ENCODE measurements around the gene DYNC2H1.

DYNC2H1 gene

GRCh38 chr11:103380031-103380430 lies 270.8 kb downstream of the DYNC2H1 start:
- H3K36me3 Mint-ChIP-seq = peaks cover 2% of the 10 kb centered on the region
- H3K9me3 Mint-ChIP-seq = peaks cover 10% of the 10 kb centered on the region
- H3K27ac Mint-ChIP-seq = no peak overlapping the region
- no peak overlapping the region for H3K4me3 Mint-ChIP-seq
- DNase-seq (ENCODE audit: low spot score in 2 of 2) (no peak), ATAC-seq (ENCODE audit: low read depth) (no peak)
- H3K27me3 Mint-ChIP-seq = no peaks in the 10 kb centered on the region
- H3K4me1 Mint-ChIP-seq = no peaks in the 10 kb centered on the region

GRCh38 chr11:103384652-103385051 lies 275.4 kb downstream of the DYNC2H1 start:
- Mint-ChIP-seq H3K27me3 (no peaks in the 10 kb centered on the region), H3K27ac (no peak overlapping the region), H3K4me1 (no peaks in the 10 kb centered on the region), H3K4me3 (no peak overlapping the region), H3K9me3 (peaks cover 4% of the 10 kb centered on the region), H3K36me3 (no peaks in the 10 kb centered on the region)
- DNase-seq (ENCODE audit: low spot score in 2 of 2) = no peak
- no peak for ATAC-seq (ENCODE audit: low read depth)

- H3K27me3 Mint-ChIP-seq = no peaks in the 10 kb centered on the region
- H3K4me1 Mint-ChIP-seq = no peaks in the 10 kb centered on the region
- no peak for ATAC-seq (ENCODE audit: low read depth)
- peaks cover 1% of the 10 kb centered on the region for H3K36me3 Mint-ChIP-seq
- no peak overlapping the region for H3K27ac Mint-ChIP-seq
- no peak overlapping the region for H3K4me3 Mint-ChIP-seq
- peaks cover 5% of the 10 kb centered on the region for H3K9me3 Mint-ChIP-seq
- DNase-seq (ENCODE audit: low spot score in 2 of 2) = no peak
Measured at GRCh38 chr11:103395612-103396011, 286.4 kb downstream of the DYNC2H1 start.

DNA sequence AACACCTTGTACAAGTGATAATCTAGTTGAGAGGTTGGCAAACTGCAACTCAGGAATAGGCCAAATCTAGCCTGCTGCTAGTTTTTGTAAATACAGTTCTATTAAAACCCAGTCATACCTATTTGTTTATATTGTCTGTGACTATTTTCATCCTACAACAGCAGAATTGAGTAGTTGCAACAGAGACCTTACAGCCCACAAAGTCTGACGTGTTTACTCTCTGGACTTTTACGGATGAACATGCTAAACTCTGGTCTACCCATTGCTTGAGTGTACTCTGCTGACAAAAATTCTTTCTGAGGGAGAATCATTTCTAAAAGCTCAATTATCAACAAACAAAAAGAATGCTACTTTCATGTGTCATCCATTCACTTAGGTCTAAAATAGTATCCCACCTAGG lies 287.0 kb downstream of the DYNC2H1 start:
- ATAC-seq (ENCODE audit: low read depth) (no peak), DNase-seq (ENCODE audit: low spot score in 2 of 2) (no peak)
- H3K4me1 Mint-ChIP-seq = no peaks in the 10 kb centered on the region
- no peak overlapping the region for H3K27ac Mint-ChIP-seq
- H3K4me3 Mint-ChIP-seq = no peak overlapping the region
- no peaks in the 10 kb centered on the region for H3K36me3 Mint-ChIP-seq
- H3K9me3 Mint-ChIP-seq = peaks cover 2% of the 10 kb centered on the region
- no peaks in the 10 kb centered on the region for H3K27me3 Mint-ChIP-seq

GRCh38 chr11:103397369-103397768 lies 288.1 kb downstream of the DYNC2H1 start:
- ATAC-seq (ENCODE audit: low read depth) = no peak
- Mint-ChIP-seq H3K27ac (no peak overlapping the region), H3K4me3 (no peak overlapping the region), H3K36me3 (no peaks in the 10 kb centered on the region), H3K27me3 (no peaks in the 10 kb centered on the region), H3K4me1 (no peaks in the 10 kb centered on the region), H3K9me3 (peaks cover 4% of the 10 kb centered on the region)
- no peak for DNase-seq (ENCODE audit: low spot score in 2 of 2)

DNA sequence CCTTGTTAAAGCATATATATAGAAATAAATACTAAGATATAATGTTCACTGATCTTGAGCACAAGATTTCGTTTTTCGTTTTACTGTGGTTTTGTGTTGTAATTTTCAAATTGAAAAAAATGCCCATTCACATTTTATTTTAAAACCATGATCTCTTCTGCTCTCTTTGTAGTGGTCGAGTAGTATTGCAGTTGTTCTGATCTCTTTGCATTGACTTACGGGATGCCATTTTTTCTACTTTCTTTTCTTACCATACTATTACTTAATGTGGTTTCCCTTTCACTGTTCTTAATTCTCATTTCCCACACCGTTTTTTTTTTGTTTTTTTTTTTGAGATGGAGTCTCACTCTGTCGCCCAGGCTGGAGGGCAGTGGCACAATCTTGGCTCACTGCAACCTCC lies 289.6 kb downstream of the DYNC2H1 start:
- DNase-seq (ENCODE audit: low spot score in 2 of 2) = no peak
- Mint-ChIP-seq H3K4me1 (no peaks in the 10 kb centered on the region), H3K4me3 (no peak overlapping the region), H3K27me3 (no peaks in the 10 kb centered on the region), H3K36me3 (no peaks in the 10 kb centered on the region), H3K27ac (no peak overlapping the region), H3K9me3 (peaks cover 5% of the 10 kb centered on the region)
- no peak for ATAC-seq (ENCODE audit: low read depth)

GRCh38 chr11:103406357-103406756 lies 297.1 kb downstream of the DYNC2H1 start:
- H3K4me3 Mint-ChIP-seq = no peak overlapping the region
- no peak overlapping the region for H3K27ac Mint-ChIP-seq
- H3K9me3 Mint-ChIP-seq = peaks cover 3% of the 10 kb centered on the region
- ATAC-seq (ENCODE audit: low read depth) (no peak), DNase-seq (ENCODE audit: low spot score in 2 of 2) (no peak)
- no peaks in the 10 kb centered on the region for H3K4me1 Mint-ChIP-seq
- no peaks in the 10 kb centered on the region for H3K36me3 Mint-ChIP-seq
- no peaks in the 10 kb centered on the region for H3K27me3 Mint-ChIP-seq

DNA sequence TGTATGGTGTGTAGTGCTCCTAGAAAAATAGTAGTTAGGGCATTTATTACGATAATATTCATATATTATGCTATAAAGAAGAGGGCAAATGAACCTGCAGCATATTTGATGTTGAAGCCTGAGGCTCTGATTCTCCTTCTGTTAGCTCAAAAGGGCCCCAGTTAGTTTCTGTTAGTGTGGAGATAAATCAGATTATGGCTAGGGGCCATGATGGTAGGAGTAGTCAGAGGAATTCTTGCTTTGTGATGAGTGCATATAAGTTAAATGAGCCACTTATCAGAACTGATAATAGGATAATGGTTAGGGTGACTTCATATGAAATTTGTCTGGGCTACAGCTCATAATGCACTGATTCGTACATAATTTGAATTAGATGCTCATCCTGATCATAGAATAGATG lies 298.4 kb downstream of the DYNC2H1 start:
- no peak for ATAC-seq (ENCODE audit: low read depth)
- Mint-ChIP-seq H3K9me3 (no peaks in the 10 kb centered on the region), H3K4me1 (no peaks in the 10 kb centered on the region), H3K27me3 (no peaks in the 10 kb centered on the region), H3K36me3 (no peaks in the 10 kb centered on the region), H3K4me3 (no peak overlapping the region), H3K27ac (no peak overlapping the region)
- DNase-seq (ENCODE audit: low spot score in 2 of 2) = no peak

GRCh38 chr11:103413266-103413888 lies 304.2 kb downstream of the DYNC2H1 start:
- Mint-ChIP-seq H3K36me3 (peaks cover 2% of the 10 kb centered on the region), H3K4me1 (no peaks in the 10 kb centered on the region), H3K4me3 (no peak overlapping the region), H3K9me3 (peaks cover 2% of the 10 kb centered on the region), H3K27ac (no peak overlapping the region), H3K27me3 (peaks cover 3% of the 10 kb centered on the region)
- DNase-seq (ENCODE audit: low spot score in 2 of 2) (no peak), ATAC-seq (ENCODE audit: low read depth) (no peak)

DNA sequence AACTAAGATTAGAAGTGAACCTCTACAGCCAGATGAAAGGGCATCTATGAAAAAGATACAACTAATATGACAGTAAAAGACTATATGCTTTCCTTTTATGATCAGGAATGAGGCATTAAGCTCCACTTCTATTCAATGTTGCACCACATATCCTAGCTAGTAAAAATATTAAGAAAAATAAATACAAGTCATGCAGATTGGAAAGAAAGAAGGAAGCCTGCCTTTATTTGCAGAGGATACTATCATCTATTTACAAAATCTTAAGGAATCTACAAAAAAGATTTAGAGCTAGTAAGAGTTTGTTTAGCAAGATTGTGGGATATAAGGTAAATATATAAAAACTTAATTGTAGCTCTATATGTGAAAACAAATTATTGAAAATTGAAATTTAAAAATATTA lies 308.8 kb downstream of the DYNC2H1 start:
- H3K4me1 Mint-ChIP-seq = no peaks in the 10 kb centered on the region

DNA sequence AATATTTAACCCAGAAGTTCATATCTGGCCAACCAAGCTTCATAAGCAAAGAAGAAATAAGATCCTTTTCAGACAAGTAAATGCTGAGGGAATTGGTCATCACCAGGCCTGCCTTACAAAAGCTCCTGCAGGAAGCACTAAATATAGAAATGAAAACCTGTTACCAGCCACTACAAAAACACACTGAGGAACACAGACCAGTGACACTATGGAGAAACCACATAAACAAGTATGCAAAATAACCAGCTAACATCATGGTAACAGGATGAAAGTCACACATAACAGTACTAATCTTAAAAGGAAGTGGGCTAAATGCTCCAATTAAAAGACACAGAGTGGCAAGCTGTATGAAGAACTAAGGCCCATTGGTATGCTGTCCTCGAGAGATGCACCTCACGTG lies 311.4 kb downstream of the DYNC2H1 start:
- H3K27me3 Mint-ChIP-seq = peaks cover 3% of the 10 kb centered on the region
- ATAC-seq (ENCODE audit: low read depth) (no peak), DNase-seq (ENCODE audit: low spot score in 2 of 2) (no peak)
- no peaks in the 10 kb centered on the region for H3K4me1 Mint-ChIP-seq
- no peaks in the 10 kb centered on the region for H3K36me3 Mint-ChIP-seq
- peaks cover 2% of the 10 kb centered on the region for H3K9me3 Mint-ChIP-seq
- H3K27ac Mint-ChIP-seq = no peak overlapping the region
- H3K4me3 Mint-ChIP-seq = no peak overlapping the region

More for the DNA sequence above, 308.8 kb downstream of the DYNC2H1 start:
- Mint-ChIP-seq H3K27ac (no peak overlapping the region), H3K36me3 (peaks cover 2% of the 10 kb centered on the region), H3K9me3 (peaks cover 4% of the 10 kb centered on the region), H3K27me3 (peaks cover 3% of the 10 kb centered on the region), H3K4me3 (no peak overlapping the region)
- no peak for ATAC-seq (ENCODE audit: low read depth)
- DNase-seq (ENCODE audit: low spot score in 2 of 2) = no peak

- H3K4me3 Mint-ChIP-seq = no peak overlapping the region
- H3K36me3 Mint-ChIP-seq = no peaks in the 10 kb centered on the region
- ATAC-seq (ENCODE audit: low read depth) (no peak), DNase-seq (ENCODE audit: low spot score in 2 of 2) (no peak)
- H3K27ac Mint-ChIP-seq = no peak overlapping the region
- H3K27me3 Mint-ChIP-seq = no peaks in the 10 kb centered on the region
- no peaks in the 10 kb centered on the region for H3K9me3 Mint-ChIP-seq
- no peaks in the 10 kb centered on the region for H3K4me1 Mint-ChIP-seq
Measured at GRCh38 chr11:103433386-103434072, 324.3 kb downstream of the DYNC2H1 start.

DNA sequence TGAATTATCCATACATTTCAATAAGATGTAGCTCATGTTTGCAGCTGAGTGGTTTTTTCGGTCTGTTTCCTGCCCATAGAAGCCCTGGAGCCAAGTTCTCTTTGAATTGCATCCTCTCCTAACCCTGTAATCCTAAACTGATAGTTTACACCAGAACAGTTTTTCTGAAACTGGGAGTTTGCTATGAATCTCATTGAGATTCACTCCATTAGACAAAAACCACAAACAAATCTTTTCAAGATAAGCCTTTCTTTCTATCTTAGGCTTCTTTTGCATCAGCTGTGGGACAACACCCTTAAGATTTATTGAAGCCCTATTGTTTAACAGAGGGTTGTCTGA lies 324.8 kb downstream of the DYNC2H1 start:
- DNase-seq (ENCODE audit: low spot score in 2 of 2) (no peak), ATAC-seq (ENCODE audit: low read depth) (no peak)
- Mint-ChIP-seq H3K27me3 (no peaks in the 10 kb centered on the region), H3K4me1 (no peaks in the 10 kb centered on the region), H3K9me3 (no peaks in the 10 kb centered on the region), H3K36me3 (no peaks in the 10 kb centered on the region), H3K4me3 (no peak overlapping the region), H3K27ac (no peak overlapping the region)

DNA sequence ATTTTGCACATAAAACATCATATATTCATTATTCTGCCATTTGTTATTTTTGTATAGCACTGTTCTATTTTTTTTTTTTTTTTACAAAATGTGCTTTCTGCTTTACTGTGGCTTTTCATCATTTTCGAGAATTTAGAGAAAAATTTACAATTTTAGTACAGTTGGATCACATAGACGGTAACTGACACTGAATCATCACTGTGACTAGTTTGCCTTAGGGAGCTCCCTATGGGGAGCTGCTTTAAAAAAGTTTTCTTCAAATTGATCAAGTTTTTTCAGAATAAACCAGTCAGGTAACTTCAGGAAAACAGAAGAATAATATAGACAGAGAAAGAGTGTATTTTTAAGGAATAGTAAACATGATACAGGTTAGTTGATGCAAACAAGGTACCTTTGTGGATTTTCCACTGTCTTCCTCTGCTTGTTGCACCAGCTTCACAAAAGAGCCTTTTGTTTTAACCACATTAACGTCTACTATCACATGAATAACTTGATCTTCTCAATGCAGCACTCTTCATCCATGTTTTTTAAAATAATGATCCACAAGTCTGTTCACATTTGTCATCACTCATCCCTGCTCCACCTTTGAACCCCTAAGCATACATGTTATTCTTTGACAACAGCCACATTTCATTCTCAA lies 327.0 kb downstream of the DYNC2H1 start:
- DNase-seq (ENCODE audit: low spot score in 2 of 2) (no peak), ATAC-seq (ENCODE audit: low read depth) (no peak)
- no peaks in the 10 kb centered on the region for H3K9me3 Mint-ChIP-seq
- H3K27me3 Mint-ChIP-seq = no peaks in the 10 kb centered on the region
- H3K4me3 Mint-ChIP-seq = no peak overlapping the region
- H3K36me3 Mint-ChIP-seq = no peaks in the 10 kb centered on the region
- no peaks in the 10 kb centered on the region for H3K4me1 Mint-ChIP-seq
- no peak overlapping the region for H3K27ac Mint-ChIP-seq

DNA sequence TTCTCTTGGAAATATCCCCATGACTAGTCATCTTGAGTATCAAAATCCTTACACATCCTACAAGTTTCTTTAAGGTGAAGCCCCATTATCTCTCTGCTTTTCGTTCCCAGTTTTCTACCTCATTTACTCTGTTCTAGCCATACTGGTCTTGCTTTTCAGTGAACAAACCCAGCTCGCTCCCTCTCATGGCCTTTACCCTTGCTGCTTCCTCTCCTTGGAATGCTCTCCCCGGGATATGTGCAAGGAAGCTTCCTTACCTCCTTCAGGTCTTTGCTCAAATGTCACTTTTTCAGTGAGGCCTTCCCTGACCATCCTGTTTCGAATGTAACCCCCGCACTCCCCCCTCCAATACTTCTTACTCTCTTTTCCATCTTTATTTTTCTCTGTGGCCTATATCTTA lies 331.8 kb downstream of the DYNC2H1 start:
- DNase-seq (ENCODE audit: low spot score in 2 of 2) = no peak
- Mint-ChIP-seq H3K4me3 (no peak overlapping the region), H3K27ac (no peak overlapping the region), H3K9me3 (no peaks in the 10 kb centered on the region), H3K36me3 (no peaks in the 10 kb centered on the region), H3K27me3 (no peaks in the 10 kb centered on the region), H3K4me1 (no peaks in the 10 kb centered on the region)
- no peak for ATAC-seq (ENCODE audit: low read depth)

Measured in memory B cell (primary cell).